Neuronal stem cell (in vitro differentiated cells): ENCODE measurements around the gene GEMIN2.
"Not testable (repeated sequence)": the region's sequence is repeated elsewhere in the genome, so short reads cannot be mapped to it uniquely, and the experiment has no call there.

Source experiments
- DNase-seq: peaks from one replicate; pipeline ENCODE4 v3.0.0-alpha.2; 2013; ENCODE audit warnings: low spot score
- H2AFZ ChIP-seq: one replicate; pipeline ENCODE4 v1.6.1; 2013; ENCODE audit warnings: mild to moderate bottlenecking, low read length, inconsistent platforms
- H2AK5ac ChIP-seq: 2 replicates; pipeline ENCODE4 v1.6.1; 2013; ENCODE audit warnings: low read depth, mild to moderate bottlenecking, inconsistent platforms, low read length, moderate library complexity, mixed read lengths
- H2BK120ac ChIP-seq: 2 replicates; pipeline ENCODE4 v1.6.1; 2013; ENCODE audit warnings: low read depth, mild to moderate bottlenecking, inconsistent platforms, low read length, moderate library complexity, mixed read lengths
- H2BK12ac ChIP-seq: one replicate; pipeline ENCODE4 v1.6.1; 2013; ENCODE audit warnings: low read length, inconsistent platforms
- H2BK15ac ChIP-seq: 2 replicates; pipeline ENCODE4 v1.6.1; 2013; ENCODE audit warnings: mild to moderate bottlenecking, low read length, inconsistent platforms, mixed read lengths
- H2BK5ac ChIP-seq: one replicate; pipeline ENCODE4 v1.6.1; 2013; ENCODE audit warnings: inconsistent platforms, mild to moderate bottlenecking, low read length, moderate library complexity
- H3K14ac ChIP-seq: one replicate; pipeline ENCODE4 v1.6.1; 2013; ENCODE audit warnings: low read length, inconsistent platforms
- H3K18ac ChIP-seq: 2 replicates; pipeline ENCODE4 v1.6.1; 2013; ENCODE audit warnings: low read length, inconsistent platforms
- H3K23ac ChIP-seq: 2 replicates; pipeline ENCODE4 v1.6.1; 2013; ENCODE audit warnings: low read depth, mild to moderate bottlenecking, mixed read lengths, low read length, inconsistent platforms; ENCODE audit not compliant: poor library complexity
- H3K27ac ChIP-seq: replicated peaks from 3 replicates; pipeline ENCODE4 v1.5.1; 2013; ENCODE audit warnings: low read length, inconsistent platforms
- H3K27me3 ChIP-seq, 3 experiments: 2 replicates each; pipeline ENCODE4 v1.6.1; 2013; ENCODE audit warnings: low read length in 3 of 3, mild to moderate bottlenecking in 2 of 3, inconsistent platforms in 1 of 3, low read depth in 1 of 3, mixed read lengths in 1 of 3, moderate library complexity in 1 of 3; ENCODE audit not compliant: control insufficient read depth in 3 of 3, insufficient read depth in 3 of 3
- H3K36me3 ChIP-seq, 2 donors: replicated peaks in 1 of 2; 2 replicates each; pipeline ENCODE4 v1.6.1; 2013; ENCODE audit warnings: low read length in 2 of 2; ENCODE audit not compliant: control insufficient read depth in 2 of 2, insufficient read depth in 2 of 2
- H3K4ac ChIP-seq: 2 replicates; pipeline ENCODE4 v1.6.1; 2013; ENCODE audit warnings: inconsistent platforms, mild to moderate bottlenecking, low read length, moderate library complexity
- H3K4me1 ChIP-seq, 2 donors: 1 replicate in 1 of 2; 2 replicates in 1 of 2; pipeline ENCODE4 v1.6.1; 2013; ENCODE audit warnings: low read length in 2 of 2, low read depth in 1 of 2; ENCODE audit not compliant: control insufficient read depth in 2 of 2, insufficient read depth in 1 of 2
- H3K4me2 ChIP-seq: one replicate; pipeline ENCODE4 v1.6.1; 2013; ENCODE audit warnings: mild to moderate bottlenecking, low read length, inconsistent platforms; ENCODE audit not compliant: insufficient read depth, poor library complexity, severe bottlenecking
- H3K4me3 ChIP-seq, 2 donors: 2 replicates each; pipeline ENCODE4 v1.5.1; 2013; ENCODE audit warnings: low read length in 2 of 2, mild to moderate bottlenecking in 2 of 2, inconsistent platforms in 1 of 2, moderate library complexity in 1 of 2
- H3K79me1 ChIP-seq: one replicate; pipeline ENCODE4 v1.6.1; 2013; ENCODE audit warnings: low read depth, mild to moderate bottlenecking, inconsistent platforms, low read length, moderate library complexity
- H3K9ac ChIP-seq: one replicate; pipeline ENCODE4 v1.6.1; 2013; ENCODE audit warnings: mild to moderate bottlenecking, low read depth, low read length, inconsistent platforms; ENCODE audit not compliant: poor library complexity
- H3K9me3 ChIP-seq, 2 donors: replicated peaks in 1 of 2; 2 replicates each; pipeline versions ENCODE3 to v1.6.1; 2013; ENCODE audit warnings: low read length in 2 of 2, mild to moderate bottlenecking in 2 of 2, inconsistent platforms in 1 of 2, low read depth in 1 of 2, mixed read lengths in 1 of 2, moderate library complexity in 1 of 2; ENCODE audit not compliant: control insufficient read depth in 2 of 2, insufficient read depth in 1 of 2
- H4K8ac ChIP-seq: one replicate; pipeline ENCODE4 v1.6.1; 2013; ENCODE audit warnings: low read depth, mild to moderate bottlenecking, inconsistent platforms, low read length, moderate library complexity
- H4K91ac ChIP-seq: one replicate; pipeline ENCODE4 v1.6.1; 2013; ENCODE audit warnings: low read length, low read depth, mild to moderate bottlenecking, inconsistent platforms; ENCODE audit not compliant: poor library complexity
- WGBS, 2 donors: extraction: QIAGEN DNeasy Blood & Tissue Kit; methylation state at CpG; one replicate each; pipeline ENCODE4 v1.1.7; 2013; ENCODE audit warnings: missing lambda C conversion rate in 2 of 2, mixed read lengths in 1 of 2; ENCODE audit not compliant: insufficient read length in 2 of 2, insufficient replicate concordance in 1 of 2; ENCODE audit errors: extremely low coverage in 2 of 2; 5-methylcytosine and 5-hydroxymethylcytosine counted together

Gene GEMIN2

DNA sequence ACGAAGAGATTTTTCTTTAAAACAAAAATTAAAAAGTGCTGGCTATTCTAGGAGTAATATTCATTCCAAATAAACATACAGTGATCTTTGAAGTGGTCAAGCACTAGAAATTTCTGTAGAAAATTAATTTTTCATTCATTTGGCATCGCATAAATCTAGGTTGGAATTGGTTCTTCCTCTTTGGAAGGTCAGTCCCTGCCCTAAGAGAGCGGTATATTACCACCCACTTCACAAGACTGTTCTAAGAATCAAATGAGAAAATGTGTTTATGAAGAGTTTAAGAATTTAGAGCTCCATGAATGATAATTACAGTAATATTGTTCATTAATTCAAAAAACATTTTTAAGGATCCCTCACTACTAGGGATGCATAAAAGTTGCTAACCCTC is 444 bp upstream of the GEMIN2 start:
- peak overlapping the region in 1 of 2 donors; percentile 63 for H3K4me3 ChIP-seq
- no peak overlapping the region for H2BK5ac ChIP-seq
- H3K4me1 ChIP-seq = no peaks in the 10 kb centered on the region
- H2BK15ac ChIP-seq = no peak overlapping the region
- H3K4me2 ChIP-seq = peak overlapping the region; percentile 32
- no peak overlapping the region for H3K27ac ChIP-seq
- no peak overlapping the region for H3K4ac ChIP-seq
- no peak overlapping the region for H3K14ac ChIP-seq
- no peak overlapping the region for H3K9ac ChIP-seq
- H3K9me3 ChIP-seq = no peaks in the 10 kb centered on the region
- H3K27me3 ChIP-seq = no peaks in the 10 kb centered on the region
- peak overlapping the region; percentile 89 for H2AFZ ChIP-seq
- no peak overlapping the region for H4K8ac ChIP-seq
- H2BK120ac ChIP-seq = no peak overlapping the region
- DNase-seq = no peak
- no peak overlapping the region for H2AK5ac ChIP-seq
- no peak overlapping the region for H3K18ac ChIP-seq
- H3K36me3 ChIP-seq = peaks cover 3 to 24% of the 10 kb centered on the region in 2 donors
- H4K91ac ChIP-seq = no peak overlapping the region
- no peak overlapping the region for H3K23ac ChIP-seq
- H2BK12ac ChIP-seq = no peak overlapping the region
- peaks cover 2% of the 10 kb centered on the region for H3K79me1 ChIP-seq
- WGBS, 2 donors = no CpG with 5 or more reads among the region's 3 CpGs

DNA sequence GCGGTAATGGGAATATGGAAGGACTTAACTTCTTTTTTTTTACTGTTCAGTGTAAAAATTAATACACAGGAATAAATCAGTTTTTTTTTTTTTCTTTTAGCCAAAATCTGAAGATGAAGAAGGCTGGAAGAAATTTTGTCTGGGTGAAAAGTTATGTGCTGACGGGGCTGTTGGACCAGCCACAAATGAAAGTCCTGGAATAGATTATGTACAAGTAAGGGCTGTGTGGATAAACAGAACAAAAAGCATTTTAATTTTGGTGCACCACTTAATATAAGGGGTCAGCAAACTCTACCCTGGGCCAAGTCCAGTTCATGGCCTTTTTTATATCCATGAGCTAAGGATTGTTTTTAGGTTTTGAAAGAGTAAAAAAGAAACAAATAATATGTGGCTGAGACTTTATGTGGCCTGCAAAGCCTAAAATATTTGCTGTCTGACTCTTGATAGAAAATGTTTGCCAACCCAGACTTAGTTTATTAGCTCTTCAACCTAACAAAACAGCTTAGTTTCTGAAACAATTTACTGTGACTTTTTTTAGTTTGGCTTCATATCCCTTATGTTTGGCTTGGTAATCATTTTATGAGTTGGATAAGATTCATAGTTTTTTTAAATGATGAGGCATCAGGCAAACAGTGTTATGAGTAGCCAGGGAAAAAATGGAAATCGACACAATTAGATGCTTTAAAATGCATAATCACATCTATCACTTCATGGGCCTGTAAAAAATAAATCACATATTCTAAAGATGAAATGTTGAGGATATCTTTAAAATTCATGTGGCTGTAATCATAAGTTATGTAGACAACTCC is 8.4 kb downstream of the GEMIN2 start:
- H3K18ac ChIP-seq = no peak overlapping the region
- no peak for DNase-seq
- no peak overlapping the region for H2AK5ac ChIP-seq
- H2BK5ac ChIP-seq = no peak overlapping the region
- H3K4me2 ChIP-seq = no peak overlapping the region
- H3K4me3 ChIP-seq = no peak overlapping the region
- no CpG with 5 or more reads among the region's 3 CpGs for WGBS, 2 donors
- H2AFZ ChIP-seq = no peak overlapping the region
- no peaks in the 10 kb centered on the region for H3K9me3 ChIP-seq
- H2BK120ac ChIP-seq = no peak overlapping the region
- no peak overlapping the region for H2BK15ac ChIP-seq
- no peak overlapping the region for H3K9ac ChIP-seq
- no peak overlapping the region for H3K27ac ChIP-seq
- H3K4ac ChIP-seq = no peak overlapping the region
- peaks cover 2% of the 10 kb centered on the region for H3K79me1 ChIP-seq
- no peak overlapping the region for H3K14ac ChIP-seq
- H3K36me3 ChIP-seq = peaks cover 10 to 88% of the 10 kb centered on the region in 2 donors
- H3K27me3 ChIP-seq = no peaks in the 10 kb centered on the region
- H4K91ac ChIP-seq = no peak overlapping the region
- H4K8ac ChIP-seq = no peak overlapping the region
- no peak overlapping the region for H3K23ac ChIP-seq
- H2BK12ac ChIP-seq = no peak overlapping the region
- no peaks in the 10 kb centered on the region for H3K4me1 ChIP-seq

DNA sequence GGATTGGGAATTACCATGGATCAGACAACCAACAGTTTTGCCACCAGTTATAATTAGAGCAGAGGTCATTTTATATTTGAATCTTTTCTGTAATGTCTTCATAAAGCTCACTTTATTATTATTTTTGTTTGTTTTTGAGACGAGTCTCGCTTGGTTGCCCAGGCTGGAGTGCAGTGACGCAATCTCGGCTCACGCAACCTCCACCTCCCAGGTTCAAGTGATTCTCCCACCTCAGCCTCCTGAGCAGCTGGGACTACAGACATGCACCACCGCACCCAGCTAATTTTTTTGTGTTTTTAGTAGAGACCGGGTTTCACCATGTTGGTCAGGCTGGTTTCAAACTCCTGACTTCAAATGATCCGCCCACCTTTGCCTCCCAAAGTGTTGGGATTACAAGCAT is 23.7 kb downstream of the GEMIN2 start:
- not testable (repeated sequence) for H2BK5ac ChIP-seq, H3K23ac ChIP-seq, H3K4ac ChIP-seq, H3K27me3 ChIP-seq, H3K4me2 ChIP-seq, H3K14ac ChIP-seq, H2BK12ac ChIP-seq, H4K8ac ChIP-seq, H4K91ac ChIP-seq, H2AK5ac ChIP-seq, H2AFZ ChIP-seq, H3K9ac ChIP-seq, H3K4me3 ChIP-seq, H2BK120ac ChIP-seq, H3K18ac ChIP-seq, H3K79me1 ChIP-seq, DNase-seq, H3K27ac ChIP-seq, H3K4me1 ChIP-seq, H2BK15ac ChIP-seq
- WGBS, 2 donors = no CpG with 5 or more reads among the region's 8 CpGs
- peaks cover 0 to 13% of the 10 kb centered on the region in 2 donors for H3K9me3 ChIP-seq
- peaks cover 8 to 86% of the 10 kb centered on the region in 2 donors for H3K36me3 ChIP-seq

DNA sequence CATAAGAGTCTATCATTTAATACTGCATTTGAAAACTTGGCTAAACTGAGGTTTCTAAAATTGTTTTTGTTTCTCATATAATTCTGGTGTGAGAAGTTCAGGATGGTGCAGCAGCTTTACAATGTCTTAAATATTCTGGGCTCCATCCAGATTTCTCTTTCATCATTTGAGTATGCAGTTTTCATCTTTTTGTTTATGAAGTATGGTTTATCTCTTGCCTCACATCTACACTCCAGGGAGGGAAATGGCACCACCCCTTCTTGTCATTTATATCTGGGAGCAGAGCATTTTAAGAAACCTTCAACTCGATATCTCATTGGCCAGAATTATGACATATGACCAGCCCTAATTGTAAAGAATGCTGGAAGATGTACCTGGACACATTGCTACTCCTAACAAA is 24.3 kb downstream of the GEMIN2 start:
- H2BK5ac ChIP-seq = no peak overlapping the region
- no CpG with 5 or more reads among the region's 1 CpG for WGBS, 2 donors

More for the DNA sequence above, 24.3 kb downstream of the GEMIN2 start:
- no peak for DNase-seq
- Histone ChIP-seq H3K4me2 (no peak overlapping the region), H4K91ac (no peak overlapping the region), H2BK12ac (no peak overlapping the region), H3K4me3 (no peak overlapping the region), H3K27me3 (no peaks in the 10 kb centered on the region), H2AFZ (no peak overlapping the region), H3K79me1 (peaks cover 3% of the 10 kb centered on the region), H2BK15ac (no peak overlapping the region), H3K18ac (no peak overlapping the region), H3K4ac (no peak overlapping the region), H2BK120ac (no peak overlapping the region), H4K8ac (no peak overlapping the region), H3K27ac (no peak overlapping the region), H3K9ac (no peak overlapping the region), H3K23ac (no peak overlapping the region), H3K4me1 (no peaks in the 10 kb centered on the region), H2AK5ac (no peak overlapping the region), H3K9me3 (peaks cover 0 to 13% of the 10 kb centered on the region in 2 donors), H3K36me3 (peaks cover 8 to 86% of the 10 kb centered on the region in 2 donors), H3K14ac (no peak overlapping the region)
